GM10266 (cell line): ENCODE measurements around the gene MPLKIP.

Experiments used
- DNase-seq: peaks from one replicate; pipeline ENCODE4 v3.0.0; 2012; ENCODE audit errors: extremely low spot score
- TF ChIP-seq, protein P1 (sequence below): IDR thresholded peaks from 2 replicates; pipeline ENCODE4 v1.5.1; 2012; ENCODE audit warnings: mild to moderate bottlenecking, low read depth; ENCODE audit not compliant: control insufficient read depth, insufficient read depth; ENCODE audit errors: missing control alignments

Gene MPLKIP

DNA sequence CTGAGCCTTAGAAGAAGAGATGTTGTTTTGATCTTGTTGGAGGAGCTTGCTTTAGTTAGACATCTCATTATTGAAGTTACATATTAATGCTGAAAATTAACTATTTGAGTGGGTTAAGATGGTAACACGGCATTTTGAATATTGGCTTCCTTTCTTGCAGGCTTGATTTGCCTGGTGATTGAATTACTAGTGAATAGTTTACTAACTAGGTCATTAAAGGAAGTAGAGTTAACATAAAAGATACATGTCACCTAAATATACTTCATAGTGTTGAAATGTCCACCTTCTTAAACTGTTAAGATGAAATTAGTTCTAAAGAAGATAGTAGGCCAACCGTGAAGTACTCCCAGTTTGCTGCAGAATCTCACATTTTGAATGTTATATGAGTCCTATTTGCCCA lies 18.5 kb downstream of the MPLKIP start:
- TF ChIP-seq, protein P1, sequence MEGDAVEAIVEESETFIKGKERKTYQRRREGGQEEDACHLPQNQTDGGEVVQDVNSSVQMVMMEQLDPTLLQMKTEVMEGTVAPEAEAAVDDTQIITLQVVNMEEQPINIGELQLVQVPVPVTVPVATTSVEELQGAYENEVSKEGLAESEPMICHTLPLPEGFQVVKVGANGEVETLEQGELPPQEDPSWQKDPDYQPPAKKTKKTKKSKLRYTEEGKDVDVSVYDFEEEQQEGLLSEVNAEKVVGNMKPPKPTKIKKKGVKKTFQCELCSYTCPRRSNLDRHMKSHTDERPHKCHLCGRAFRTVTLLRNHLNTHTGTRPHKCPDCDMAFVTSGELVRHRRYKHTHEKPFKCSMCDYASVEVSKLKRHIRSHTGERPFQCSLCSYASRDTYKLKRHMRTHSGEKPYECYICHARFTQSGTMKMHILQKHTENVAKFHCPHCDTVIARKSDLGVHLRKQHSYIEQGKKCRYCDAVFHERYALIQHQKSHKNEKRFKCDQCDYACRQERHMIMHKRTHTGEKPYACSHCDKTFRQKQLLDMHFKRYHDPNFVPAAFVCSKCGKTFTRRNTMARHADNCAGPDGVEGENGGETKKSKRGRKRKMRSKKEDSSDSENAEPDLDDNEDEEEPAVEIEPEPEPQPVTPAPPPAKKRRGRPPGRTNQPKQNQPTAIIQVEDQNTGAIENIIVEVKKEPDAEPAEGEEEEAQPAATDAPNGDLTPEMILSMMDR, result no peak
- DNase-seq, result no peak

DNA sequence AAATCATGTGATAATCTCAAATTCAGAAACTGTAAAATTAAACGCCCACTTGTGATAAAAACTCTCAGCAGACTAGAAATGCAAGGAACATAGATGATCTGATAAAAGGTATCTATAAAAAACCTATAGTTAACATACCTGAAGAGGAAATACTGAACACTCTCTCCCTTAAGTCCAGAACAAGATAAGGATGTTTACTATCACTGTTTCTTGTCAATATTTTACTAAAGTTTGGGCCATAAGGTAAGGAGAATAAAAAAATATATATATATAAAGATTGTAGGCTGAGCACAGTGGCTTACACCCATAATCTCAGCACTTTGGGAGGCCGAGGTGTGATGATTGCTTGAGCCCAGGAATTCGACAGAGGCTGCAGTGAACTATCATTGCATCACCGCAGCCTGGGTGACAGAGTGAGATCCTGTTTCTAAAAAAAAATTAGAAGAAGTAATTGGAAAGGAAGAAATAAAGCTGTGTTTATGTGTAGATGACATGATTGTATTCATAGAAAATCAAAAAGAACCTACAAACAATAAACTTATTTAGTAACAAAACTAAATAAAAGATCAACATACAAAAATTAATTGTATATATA lies 28.4 kb downstream of the MPLKIP start:
- TF ChIP-seq, protein P1, result no peak
- no peak for DNase-seq

DNA sequence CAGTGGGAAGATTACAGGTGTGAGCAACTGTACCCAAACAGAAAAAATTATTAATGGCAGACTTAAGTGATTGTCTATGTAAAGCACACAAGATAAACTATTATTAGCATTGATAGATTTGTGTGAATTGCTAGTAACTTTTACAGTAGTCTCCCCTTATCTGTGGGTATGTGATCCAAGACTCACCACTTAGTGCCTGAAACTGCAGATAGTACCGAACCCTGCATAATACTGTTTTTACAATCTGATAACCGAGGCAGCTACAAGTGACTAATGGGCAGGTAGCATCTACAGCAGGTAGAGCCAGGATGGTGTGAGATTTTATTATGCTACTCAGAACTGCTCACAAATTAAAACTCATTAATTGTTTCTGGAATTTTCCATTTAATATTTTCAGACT lies 31.5 kb downstream of the MPLKIP start:
- DNase-seq, result no peak

DNA sequence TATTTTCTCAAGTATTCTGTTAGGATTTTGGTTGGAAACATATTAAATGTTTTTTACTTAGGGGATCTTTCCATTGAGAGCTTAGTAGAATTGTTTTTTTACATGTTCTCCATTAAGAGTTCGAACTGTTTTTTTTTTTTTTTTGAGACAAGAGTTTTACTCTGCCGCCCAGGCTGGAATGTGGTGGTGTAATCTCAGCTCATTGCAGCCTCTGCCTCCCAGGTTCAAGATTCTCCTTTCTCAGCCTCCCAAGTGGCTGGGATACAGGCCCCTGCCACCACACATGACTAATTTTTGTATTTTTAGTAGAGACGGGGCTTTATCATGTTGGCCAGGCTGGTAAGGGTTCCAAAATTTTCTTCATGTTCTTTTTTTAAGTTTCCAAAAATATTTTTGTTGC lies 33.2 kb downstream of the MPLKIP start:
- TF ChIP-seq, protein P1, result no peak

More for the DNA sequence above, 31.5 kb downstream of the MPLKIP start:
- TF ChIP-seq, protein P1, result no peak

DNA sequence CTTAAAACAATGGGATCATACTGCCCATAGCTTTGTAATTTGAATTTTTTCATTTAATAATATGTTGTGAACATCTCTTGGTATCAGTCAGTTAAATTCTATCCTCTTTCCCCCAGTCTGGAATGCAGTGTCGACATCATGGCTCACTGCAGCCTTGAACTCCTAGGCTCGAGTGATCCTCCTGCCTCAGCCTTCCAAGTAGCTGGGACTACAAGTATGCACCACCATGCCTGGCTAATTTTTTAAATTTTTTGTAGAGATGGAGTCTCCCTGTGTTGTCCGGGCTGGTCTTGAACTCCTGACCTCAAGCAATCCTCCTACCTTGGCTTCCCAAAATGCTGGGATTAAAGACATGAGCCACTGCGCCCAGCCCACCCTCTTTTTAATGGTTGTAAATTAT lies 34.6 kb downstream of the MPLKIP start:
- no peak for DNase-seq
- TF ChIP-seq, protein P1, result no peak

More for the DNA sequence above, 33.2 kb downstream of the MPLKIP start:
- no peak for DNase-seq

DNA sequence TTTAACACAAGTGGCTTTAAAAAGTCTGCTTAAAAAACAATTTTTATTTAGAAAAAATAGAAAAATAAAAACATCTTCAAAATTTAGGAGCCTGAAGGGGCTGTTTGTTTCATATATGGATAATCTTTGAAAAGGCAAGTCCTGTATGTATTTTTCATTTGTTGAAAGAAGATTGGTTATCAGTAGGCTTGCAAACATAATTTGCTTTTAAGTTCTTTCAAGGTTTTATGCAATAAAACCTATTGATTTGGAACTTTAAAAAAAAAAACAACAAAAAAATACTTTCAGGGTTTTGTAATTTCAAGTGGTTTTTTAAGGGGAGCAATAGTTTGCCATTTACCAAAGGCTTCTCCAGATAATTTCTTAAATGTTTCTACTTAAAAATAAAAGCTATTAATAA lies 35.6 kb downstream of the MPLKIP start:
- TF ChIP-seq, protein P1, result no peak

DNA sequence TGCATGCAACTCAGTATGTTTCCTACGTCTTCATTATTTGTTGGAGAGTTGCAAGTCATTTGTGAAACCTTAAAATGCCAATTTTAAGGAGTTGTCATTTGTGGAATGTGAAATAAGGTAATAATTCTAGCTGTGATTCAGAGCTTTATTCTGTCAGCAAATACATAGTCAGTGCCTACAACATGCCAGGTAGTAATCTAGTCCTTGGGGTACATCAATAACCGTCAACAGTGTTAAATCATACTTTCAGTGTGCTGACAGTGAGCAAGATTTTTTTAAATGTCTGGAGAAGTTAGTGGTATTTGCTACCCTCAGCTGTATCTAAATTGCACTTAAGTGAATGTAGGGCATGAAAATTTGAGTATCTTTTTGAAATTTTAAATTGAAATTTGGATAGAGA lies 36.7 kb downstream of the MPLKIP start:
- DNase-seq, result no peak
- TF ChIP-seq, protein P1, result no peak

More for the DNA sequence above, 35.6 kb downstream of the MPLKIP start:
- DNase-seq, result no peak
